Hepatocyte (in vitro differentiated cells): Measurements from ENCODE around the gene FSHB. TPM values are rescaled to one million over a fixed set of nuclear protein-coding genes. Genes with fewer than 3 reads are reported as not detected.

Experiments
- DNase-seq: peaks from one replicate; pipeline ENCODE4 v3.0.0-alpha.2; 2016; ENCODE audit warnings: low spot score
- H2AFZ ChIP-seq: fragments of 200-600 bp; sonication (generic); 2 replicates; pipeline ENCODE4 v1.6.0; 2016; ENCODE audit warnings: antibody characterized with exemption, mild to moderate bottlenecking
- H3K27ac ChIP-seq: fragments of 200-600 bp; sonication (generic); 2 replicates; pipeline ENCODE4 v1.5.1; 2016; ENCODE audit warnings: mild to moderate bottlenecking
- H3K27me3 ChIP-seq: fragments of 200-600 bp; sonication (generic); 2 replicates; pipeline ENCODE4 v1.6.1; 2016
- H3K36me3 ChIP-seq: fragments of 200-600 bp; sonication (generic); replicated peaks from 2 replicates; pipeline ENCODE4 v1.5.1; 2016; ENCODE audit warnings: low read depth; ENCODE audit not compliant: insufficient read depth
- H3K4me1 ChIP-seq: fragments of 200-600 bp; sonication (generic); 2 replicates; pipeline ENCODE4 v1.5.1; 2016; ENCODE audit warnings: mild to moderate bottlenecking, moderate library complexity; ENCODE audit not compliant: insufficient read depth
- H3K4me2 ChIP-seq: fragments of 200-600 bp; sonication (generic); 2 replicates; pipeline ENCODE4 v1.6.0; 2016
- H3K4me3 ChIP-seq: fragments of 200-600 bp; sonication (generic); 2 replicates; pipeline ENCODE4 v1.5.1; 2016; ENCODE audit warnings: mild to moderate bottlenecking
- H3K79me2 ChIP-seq: fragments of 200-600 bp; sonication (generic); 2 replicates; pipeline ENCODE4 v1.6.0; 2017; ENCODE audit warnings: mild to moderate bottlenecking
- H3K9me2 ChIP-seq: fragments of 200-600 bp; sonication (generic); replicated peaks from 2 replicates; pipeline ENCODE4 v1.6.0; 2017; ENCODE audit warnings: mild to moderate bottlenecking; ENCODE audit not compliant: insufficient read depth
- H3K9me3 ChIP-seq: fragments of 200-600 bp; sonication (generic); 2 replicates; pipeline ENCODE4 v1.5.1; 2016; ENCODE audit warnings: low read depth, mild to moderate bottlenecking
- H4K20me1 ChIP-seq: fragments of 200-600 bp; sonication (generic); 2 replicates; pipeline ENCODE4 v1.6.0; 2016; ENCODE audit warnings: mild to moderate bottlenecking; ENCODE audit not compliant: insufficient read depth, poor library complexity, severe bottlenecking
- CTCF ChIP-seq: fragments of 200-600 bp; sonication (generic); IDR thresholded peaks from 2 replicates; pipeline ENCODE4 v1.5.1; 2016; ENCODE audit warnings: antibody characterized with exemption, mild to moderate bottlenecking; ENCODE audit not compliant: poor library complexity
- EZH2 ChIP-seq: fragments of 200-600 bp; sonication (generic); IDR thresholded peaks from 2 replicates; pipeline ENCODE4 v1.6.1; 2016; ENCODE audit warnings: antibody characterized with exemption, mild to moderate bottlenecking, borderline replicate concordance
- EZH2phosphoT487 ChIP-seq: fragments of 200-600 bp; sonication (generic); IDR thresholded peaks from one replicate; pipeline ENCODE4 v1.6.1; 2018; ENCODE audit warnings: antibody characterized with exemption, mild to moderate bottlenecking, low read depth, moderate library complexity; ENCODE audit not compliant: unreplicated experiment, severe bottlenecking
- WGBS: methylation state at CpG from one replicate; pipeline ENCODE4 v1.1.6; 2016; ENCODE audit warnings: low lambda C conversion rate; ENCODE audit errors: missing lambda C conversion rate; 5-methylcytosine and 5-hydroxymethylcytosine counted together
- polyA plus RNA-seq: library from polyadenylated mRNA; unstranded; fragments of >200 nt; fragmentation: Nextera tagmentation; extraction: Ambion mirVana; gene quantifications from 2 replicates; pipeline ENCODE4 v1.2.1, GENCODE V29; 2016
- total RNA-seq: library from RNA; depleted of rRNA; stranded (reverse); fragments of >200 nt; gene quantifications from 2 replicates; pipeline ENCODE4 v1.2.3, GENCODE V29; 2014

Gene FSHB
- total and polyA plus RNA-seq, 2 experiments from 2014 or later, result not detected

GRCh38 chr11:30206249-30206996 is 24.4 kb upstream of the FSHB start:
- Histone ChIP-seq H3K4me3 (no peak overlapping the region), H2AFZ (no peak overlapping the region), H3K9me3 (no peaks in the 10 kb centered on the region), H3K9me2 (no peaks in the 10 kb centered on the region), H3K27ac (no peak overlapping the region), H3K4me2 (no peak overlapping the region), H3K79me2 (no peaks in the 10 kb centered on the region), H3K27me3 (no peaks in the 10 kb centered on the region), H3K36me3 (no peaks in the 10 kb centered on the region), H3K4me1 (no peaks in the 10 kb centered on the region), H4K20me1 (no peaks in the 10 kb centered on the region)
- no peak for DNase-seq
- 77% methylated on average over 5 of the region's 5 CpGs for WGBS
- TF ChIP-seq EZH2phosphoT487, result no peak
- no peak for TF ChIP-seq CTCF
- TF ChIP-seq EZH2, result no peak

- H3K4me3 ChIP-seq, result no peak overlapping the region
- 51% methylated on average over 2 of the region's 2 CpGs for WGBS
Measured at GRCh38 chr11:30210357-30210756, 20.5 kb upstream of the FSHB start.

GRCh38 chr11:30216534-30216933 is 14.3 kb upstream of the FSHB start:
- Histone ChIP-seq H3K36me3 (no peaks in the 10 kb centered on the region), H3K4me1 (no peaks in the 10 kb centered on the region), H3K4me3 (no peak overlapping the region)

More at GRCh38 chr11:30210357-30210756, 20.5 kb upstream of the FSHB start:
- H3K79me2 ChIP-seq, result no peaks in the 10 kb centered on the region
- no peaks in the 10 kb centered on the region for H3K9me2 ChIP-seq
- H3K27me3 ChIP-seq, result no peaks in the 10 kb centered on the region
- peak; percentile 13 for DNase-seq
- H3K4me2 ChIP-seq, result no peak overlapping the region
- no peak overlapping the region for H3K27ac ChIP-seq
- no peaks in the 10 kb centered on the region for H4K20me1 ChIP-seq
- TF ChIP-seq EZH2phosphoT487, result no peak
- TF ChIP-seq CTCF, result no peak
- no peak for TF ChIP-seq EZH2
- no peak overlapping the region for H2AFZ ChIP-seq
- no peaks in the 10 kb centered on the region for H3K36me3 ChIP-seq
- no peaks in the 10 kb centered on the region for H3K9me3 ChIP-seq
- H3K4me1 ChIP-seq, result no peaks in the 10 kb centered on the region

More at GRCh38 chr11:30216534-30216933, 14.3 kb upstream of the FSHB start:
- DNase-seq, result no peak
- H3K4me2 ChIP-seq, result no peak overlapping the region
- H3K9me2 ChIP-seq, result no peaks in the 10 kb centered on the region
- TF ChIP-seq EZH2phosphoT487, result no peak
- TF ChIP-seq EZH2, result no peak
- no peak for TF ChIP-seq CTCF
- no peaks in the 10 kb centered on the region for H3K9me3 ChIP-seq
- no peaks in the 10 kb centered on the region for H3K27me3 ChIP-seq
- H4K20me1 ChIP-seq, result no peaks in the 10 kb centered on the region
- H2AFZ ChIP-seq, result no peak overlapping the region
- WGBS, result 14% methylated on average over 2 of the region's 2 CpGs
- no peaks in the 10 kb centered on the region for H3K79me2 ChIP-seq
- no peak overlapping the region for H3K27ac ChIP-seq
